ENCODE data around the gene TMEM9.

DNA sequence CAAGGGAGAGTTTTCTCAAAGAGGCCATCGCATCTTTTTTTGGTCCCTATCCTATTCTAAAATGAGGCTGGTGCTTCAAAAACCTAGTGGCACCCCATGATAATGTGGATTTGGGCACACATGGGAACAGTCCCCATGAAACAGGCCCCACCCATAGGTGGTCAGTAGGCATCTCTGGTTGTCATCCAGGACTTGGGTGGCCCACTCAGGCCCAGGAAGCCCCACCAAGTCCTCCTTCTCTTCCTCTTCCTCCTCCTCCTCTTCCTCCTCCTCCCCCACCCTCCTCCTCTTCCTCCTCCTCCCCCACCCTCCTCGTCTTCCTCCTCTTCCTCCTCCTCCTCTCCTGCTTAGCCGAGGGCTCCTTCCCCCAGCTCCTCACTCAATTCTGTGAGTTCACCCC, 42.6 kb downstream of the TMEM9 start:
- TF ChIP-seq YY1 (IDR thresholded peaks at IDR 0.05; ENCODE audit: insufficient read depth, insufficient read length) (no peak), ZNF274 (IDR thresholded peaks at IDR 0.05; ENCODE audit: low read depth, low read length) (no peak)

Measured in NT2/D1 (cell line).